ENCODE results near the gene ADARB2.
"Not testable (repeated sequence)": the region's sequence is repeated elsewhere in the genome, so short reads cannot be mapped to it uniquely, and the experiment has no call there.

The ADARB2 gene

GRCh38 chr10:1268831-1269230, 468.5 kb downstream of the ADARB2 start:
- DNase-seq (ENCODE audit: low read depth, low spot score) = no peak

GRCh38 chr10:1267568-1267967, 469.8 kb downstream of the ADARB2 start:
- DNase-seq (ENCODE audit: low read depth, low spot score) = no peak

- no peak for DNase-seq (ENCODE audit: low read depth, low spot score)
Measured at GRCh38 chr10:1267148-1267547, 470.2 kb downstream of the ADARB2 start.

- no peak for DNase-seq (ENCODE audit: low read depth, low spot score)
Measured at GRCh38 chr10:1266033-1266802, 471.1 kb downstream of the ADARB2 start.

- no peak for DNase-seq (ENCODE audit: low read depth, low spot score)
Measured at GRCh38 chr10:1264001-1264400, 473.3 kb downstream of the ADARB2 start.

GRCh38 chr10:1257274-1257673, 480.1 kb downstream of the ADARB2 start:
- no peak for DNase-seq (ENCODE audit: low read depth, low spot score)

- no peak for DNase-seq (ENCODE audit: low read depth, low spot score)
Measured at GRCh38 chr10:1256432-1256725, 480.9 kb downstream of the ADARB2 start.

- no peak for DNase-seq (ENCODE audit: low read depth, low spot score)
Measured at GRCh38 chr10:1255600-1256431, 481.5 kb downstream of the ADARB2 start.

- DNase-seq (ENCODE audit: low read depth, low spot score) = no peak
Measured at GRCh38 chr10:1255118-1255517, 482.2 kb downstream of the ADARB2 start.

GRCh38 chr10:1253523-1254353, 483.6 kb downstream of the ADARB2 start:
- no peak for DNase-seq (ENCODE audit: low read depth, low spot score)

- no peak for DNase-seq (ENCODE audit: low read depth, low spot score)
Measured at GRCh38 chr10:1251769-1252168, 485.6 kb downstream of the ADARB2 start.

GRCh38 chr10:1249142-1249920, 488.0 kb downstream of the ADARB2 start:
- DNase-seq (ENCODE audit: low read depth, low spot score) = no peak

- not testable (repeated sequence) for DNase-seq (ENCODE audit: low read depth, low spot score)
Measured at GRCh38 chr10:1248262-1248630, 489.1 kb downstream of the ADARB2 start.

GRCh38 chr10:1247598-1248261, 489.6 kb downstream of the ADARB2 start:
- DNase-seq (ENCODE audit: low read depth, low spot score) = no peak

GRCh38 chr10:1244493-1244892, 492.8 kb downstream of the ADARB2 start:
- no peak for DNase-seq (ENCODE audit: low read depth, low spot score)

- no peak for DNase-seq (ENCODE audit: low read depth, low spot score)
Measured at GRCh38 chr10:1243486-1244234, 493.7 kb downstream of the ADARB2 start.

GRCh38 chr10:1242975-1243374, 494.4 kb downstream of the ADARB2 start:
- DNase-seq (ENCODE audit: low read depth, low spot score) = no peak

GRCh38 chr10:1241973-1242935, 495.1 kb downstream of the ADARB2 start:
- DNase-seq (ENCODE audit: low read depth, low spot score) = no peak

GRCh38 chr10:1241322-1241890, 495.9 kb downstream of the ADARB2 start:
- DNase-seq (ENCODE audit: low read depth, low spot score) = no peak

Measured in smooth muscle cell of the brain vasculature (primary cell).